OCI-LY1 (cell line): Measurements from ENCODE around the gene RGS7.
"Not testable (repeated sequence)": the region's sequence is repeated elsewhere in the genome, so short reads cannot be mapped to it uniquely, and the experiment has no call there.

ENCODE experiments used
- EZH2 ChIP-seq: fragments of 200-600 bp; sonication (generic), shearing (Covaris generic); IDR thresholded peaks from 2 replicates; pipeline ENCODE4 v1.8.0; 2017; ENCODE audit warnings: borderline replicate concordance, mixed run types, mild to moderate bottlenecking, antibody characterized with exemption, low read length, moderate library complexity, mixed read lengths
- TF ChIP-seq, protein P1 (sequence below): fragments of 200-600 bp; sonication (generic), shearing (Covaris generic); IDR thresholded peaks from 2 replicates; pipeline ENCODE4 v1.5.1; 2017; ENCODE audit warnings: mild to moderate bottlenecking, antibody characterized with exemption, low read length, moderate library complexity, mixed read lengths

DNA sequence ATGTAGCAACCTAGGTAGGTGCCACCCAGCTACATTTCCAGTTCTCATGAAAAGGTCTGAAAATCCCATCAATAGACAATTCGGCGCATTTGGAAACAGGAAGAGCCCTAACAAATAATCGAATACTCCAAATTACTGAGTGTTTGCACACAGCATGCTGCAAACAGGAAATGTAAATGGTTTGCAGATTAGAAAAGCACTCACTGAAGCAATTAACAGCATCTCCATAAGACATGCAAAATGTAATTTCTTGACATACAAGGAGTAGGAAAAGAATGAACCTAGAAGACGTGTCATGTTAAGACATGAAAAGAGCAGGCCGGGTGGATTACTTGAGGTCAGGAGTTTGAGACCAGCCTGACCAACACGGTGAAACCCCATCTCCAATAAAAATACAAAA, 598.2 kb downstream of the RGS7 start:
- TF ChIP-seq, protein P1, sequence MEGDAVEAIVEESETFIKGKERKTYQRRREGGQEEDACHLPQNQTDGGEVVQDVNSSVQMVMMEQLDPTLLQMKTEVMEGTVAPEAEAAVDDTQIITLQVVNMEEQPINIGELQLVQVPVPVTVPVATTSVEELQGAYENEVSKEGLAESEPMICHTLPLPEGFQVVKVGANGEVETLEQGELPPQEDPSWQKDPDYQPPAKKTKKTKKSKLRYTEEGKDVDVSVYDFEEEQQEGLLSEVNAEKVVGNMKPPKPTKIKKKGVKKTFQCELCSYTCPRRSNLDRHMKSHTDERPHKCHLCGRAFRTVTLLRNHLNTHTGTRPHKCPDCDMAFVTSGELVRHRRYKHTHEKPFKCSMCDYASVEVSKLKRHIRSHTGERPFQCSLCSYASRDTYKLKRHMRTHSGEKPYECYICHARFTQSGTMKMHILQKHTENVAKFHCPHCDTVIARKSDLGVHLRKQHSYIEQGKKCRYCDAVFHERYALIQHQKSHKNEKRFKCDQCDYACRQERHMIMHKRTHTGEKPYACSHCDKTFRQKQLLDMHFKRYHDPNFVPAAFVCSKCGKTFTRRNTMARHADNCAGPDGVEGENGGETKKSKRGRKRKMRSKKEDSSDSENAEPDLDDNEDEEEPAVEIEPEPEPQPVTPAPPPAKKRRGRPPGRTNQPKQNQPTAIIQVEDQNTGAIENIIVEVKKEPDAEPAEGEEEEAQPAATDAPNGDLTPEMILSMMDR: not testable (repeated sequence)
- TF ChIP-seq EZH2: not testable (repeated sequence)
